Calu3 (cell line): ENCODE measurements around the gene PCDH9. TPM values are rescaled to one million over a fixed set of nuclear protein-coding genes. Genes with fewer than 3 reads are reported as not detected.

Experiments
- BruUV-seq: library from RNA; stranded (reverse); fragments of 400-500 nt; replicated peaks from 2 replicates; lab custom pipeline; 2021; lab: Mats Ljungman, UMichigan
- CTCF ChIA-PET: fragments of 300-600 bp; sonication (Branson Sonifier 250); formaldehyde crosslinking; loops from one replicate; lab custom pipeline; 2022; ENCODE audit warnings: antibody characterized with exemption; lab: Charles Lee
- DNase-seq: peaks from one replicate; pipeline ENCODE4 v3.0.0; 2022
- H3K27ac Mint-ChIP-seq: one replicate; pipeline ENCODE4 v1.8.0; 2022; ENCODE audit warnings: mixed read lengths; ENCODE audit not compliant: unreplicated experiment
- H3K27me3 Mint-ChIP-seq: one replicate; pipeline ENCODE4 v1.8.0; 2022; ENCODE audit warnings: mixed read lengths; ENCODE audit not compliant: unreplicated experiment
- H3K36me3 Mint-ChIP-seq: one replicate; pipeline ENCODE4 v1.8.0; 2022; ENCODE audit warnings: mild to moderate bottlenecking, moderate library complexity, mixed read lengths; ENCODE audit not compliant: insufficient read depth, unreplicated experiment
- H3K4me1 Mint-ChIP-seq: one replicate; pipeline ENCODE4 v1.8.0; 2022; ENCODE audit warnings: mild to moderate bottlenecking, low read depth, mixed read lengths; ENCODE audit not compliant: unreplicated experiment
- H3K4me3 Mint-ChIP-seq: one replicate; pipeline ENCODE4 v1.8.0; 2022; ENCODE audit warnings: mild to moderate bottlenecking, low read depth, moderate library complexity, mixed read lengths; ENCODE audit not compliant: unreplicated experiment
- H3K9me3 Mint-ChIP-seq: one replicate; pipeline ENCODE4 v1.8.0; 2022; ENCODE audit warnings: low read depth, mixed read lengths; ENCODE audit not compliant: unreplicated experiment
- intact Hi-C: fragments of 100-400 bp; cut with micrococcal nuclease; formaldehyde crosslinking; loops from one replicate; pipeline ENCODE4 v1.10.0; 2022; ENCODE audit not compliant: unreplicated experiment
- total RNA-seq: library from RNA; stranded (reverse); gene quantifications from 2 replicates; pipeline ENCODE4 v1.2.3, GENCODE V29; 2022
- TF ChIP-seq, protein P1 (sequence below): fragments of 200-600 bp; IDR thresholded peaks from one replicate; pipeline ENCODE4 v1.8.0; 2022; ENCODE audit warnings: antibody characterized with exemption; ENCODE audit not compliant: unreplicated experiment

PCDH9 gene
- total RNA-seq, 1 experiment from 2014 or later, result 1.3 TPM

GRCh38 chr13:67147342-67148133 lies 82.6 kb downstream of the PCDH9 start:
- Mint-ChIP-seq H3K4me3 (no peak overlapping the region), H3K27ac (no peak overlapping the region), H3K9me3 (no peaks in the 10 kb centered on the region), H3K36me3 (no peaks in the 10 kb centered on the region), H3K27me3 (no peaks in the 10 kb centered on the region), H3K4me1 (no peaks in the 10 kb centered on the region)
- TF ChIP-seq, protein P1, sequence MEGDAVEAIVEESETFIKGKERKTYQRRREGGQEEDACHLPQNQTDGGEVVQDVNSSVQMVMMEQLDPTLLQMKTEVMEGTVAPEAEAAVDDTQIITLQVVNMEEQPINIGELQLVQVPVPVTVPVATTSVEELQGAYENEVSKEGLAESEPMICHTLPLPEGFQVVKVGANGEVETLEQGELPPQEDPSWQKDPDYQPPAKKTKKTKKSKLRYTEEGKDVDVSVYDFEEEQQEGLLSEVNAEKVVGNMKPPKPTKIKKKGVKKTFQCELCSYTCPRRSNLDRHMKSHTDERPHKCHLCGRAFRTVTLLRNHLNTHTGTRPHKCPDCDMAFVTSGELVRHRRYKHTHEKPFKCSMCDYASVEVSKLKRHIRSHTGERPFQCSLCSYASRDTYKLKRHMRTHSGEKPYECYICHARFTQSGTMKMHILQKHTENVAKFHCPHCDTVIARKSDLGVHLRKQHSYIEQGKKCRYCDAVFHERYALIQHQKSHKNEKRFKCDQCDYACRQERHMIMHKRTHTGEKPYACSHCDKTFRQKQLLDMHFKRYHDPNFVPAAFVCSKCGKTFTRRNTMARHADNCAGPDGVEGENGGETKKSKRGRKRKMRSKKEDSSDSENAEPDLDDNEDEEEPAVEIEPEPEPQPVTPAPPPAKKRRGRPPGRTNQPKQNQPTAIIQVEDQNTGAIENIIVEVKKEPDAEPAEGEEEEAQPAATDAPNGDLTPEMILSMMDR, result no peak
- BruUV-seq, result no TSS peak
- no peak for DNase-seq
- CTCF ChIA-PET, result no interaction called here
- intact Hi-C loops, result no loop called here

DNA sequence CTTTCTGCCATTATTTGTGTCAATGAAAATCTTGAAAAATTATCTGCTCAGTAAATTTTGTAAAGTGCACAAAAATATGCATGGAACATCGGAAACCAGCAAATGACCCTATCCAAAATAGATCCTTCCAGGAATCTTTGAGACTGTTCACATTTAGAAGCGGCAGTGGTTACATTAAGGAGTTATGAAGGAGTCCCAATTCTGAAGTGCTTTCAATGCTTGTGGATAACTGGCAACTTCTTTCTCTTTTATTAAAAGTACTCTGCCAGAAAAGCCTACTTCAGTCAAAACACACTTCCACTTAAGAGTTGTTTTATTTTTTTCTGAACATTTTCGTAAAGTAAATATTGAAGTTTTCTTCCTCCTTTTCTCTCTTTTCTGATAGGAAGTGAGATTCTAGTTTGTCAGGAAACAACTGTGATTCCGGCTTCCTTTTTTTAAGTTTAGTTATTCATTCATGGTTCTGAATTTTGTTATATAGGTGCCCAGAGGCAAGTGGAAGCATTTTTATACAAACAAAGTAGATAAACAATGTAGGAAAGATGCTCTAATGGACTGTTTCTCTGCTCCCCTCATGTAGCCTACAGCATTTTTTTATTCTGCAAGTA lies 83.5 kb downstream of the PCDH9 start:
- intact Hi-C loops, result no loop called here
- no peaks in the 10 kb centered on the region for H3K36me3 Mint-ChIP-seq
- CTCF ChIA-PET, result no interaction called here
- H3K9me3 Mint-ChIP-seq, result no peaks in the 10 kb centered on the region
- H3K4me1 Mint-ChIP-seq, result no peaks in the 10 kb centered on the region
- H3K27me3 Mint-ChIP-seq, result no peaks in the 10 kb centered on the region
- no peak overlapping the region for H3K27ac Mint-ChIP-seq
- no peak overlapping the region for H3K4me3 Mint-ChIP-seq
- TF ChIP-seq, protein P1, result no peak
- no TSS peak for BruUV-seq
- DNase-seq, result no peak

GRCh38 chr13:67145950-67146349 lies 84.2 kb downstream of the PCDH9 start:
- BruUV-seq, result no TSS peak
- Mint-ChIP-seq H3K4me1 (no peaks in the 10 kb centered on the region), H3K27ac (no peak overlapping the region), H3K9me3 (no peaks in the 10 kb centered on the region), H3K36me3 (no peaks in the 10 kb centered on the region), H3K4me3 (no peak overlapping the region), H3K27me3 (no peaks in the 10 kb centered on the region)
- CTCF ChIA-PET, result no interaction called here
- intact Hi-C loops, result no loop called here
- no peak for DNase-seq
- TF ChIP-seq, protein P1, result no peak

GRCh38 chr13:67143544-67144115 lies 86.5 kb downstream of the PCDH9 start:
- BruUV-seq, result no TSS peak
- Mint-ChIP-seq H3K4me3 (no peak overlapping the region), H3K27me3 (no peaks in the 10 kb centered on the region), H3K27ac (no peak overlapping the region), H3K36me3 (no peaks in the 10 kb centered on the region), H3K4me1 (no peaks in the 10 kb centered on the region), H3K9me3 (no peaks in the 10 kb centered on the region)
- TF ChIP-seq, protein P1, result no peak
- no peak for DNase-seq
- CTCF ChIA-PET, result no interaction called here
- intact Hi-C loops, result no loop called here
